ENCODE results near the gene CASR.
"Not testable (repeated sequence)": the region's sequence is repeated elsewhere in the genome, so short reads cannot be mapped to it uniquely, and the experiment has no call there.

The CASR gene

GRCh38 chr3:122189357-122189756, 5.9 kb downstream of the CASR start:
- TF ChIP-seq CTCF (IDR thresholded peaks at IDR 0.05) = no peak
- Histone ChIP-seq H3K27ac (no peak overlapping the region), H3K4me3 (no peak overlapping the region)
- no peak for DNase-seq (ENCODE audit: low spot score)

GRCh38 chr3:122190525-122190924, 7.1 kb downstream of the CASR start:
- H3K27ac ChIP-seq = no peak overlapping the region
- DNase-seq (ENCODE audit: low spot score) = no peak
- no peak for TF ChIP-seq CTCF (IDR thresholded peaks at IDR 0.05)
- no peak overlapping the region for H3K4me3 ChIP-seq

GRCh38 chr3:122198966-122199365, 15.5 kb downstream of the CASR start:
- DNase-seq (ENCODE audit: low spot score) = no peak
- Histone ChIP-seq H3K27ac (no peak overlapping the region), H3K4me3 (no peak overlapping the region)
- no peak for TF ChIP-seq CTCF (IDR thresholded peaks at IDR 0.05)

- no peak for DNase-seq (ENCODE audit: low spot score)
- TF ChIP-seq CTCF (IDR thresholded peaks at IDR 0.05) = no peak
- no peak overlapping the region for H3K27ac ChIP-seq
- no peak overlapping the region for H3K4me3 ChIP-seq
These were observed 16.1 kb downstream of the CASR start for GRCh38 chr3:122199552-122199951.

GRCh38 chr3:122200661-122201060, 17.2 kb downstream of the CASR start:
- Histone ChIP-seq H3K4me3 (no peak overlapping the region), H3K27ac (no peak overlapping the region)
- TF ChIP-seq CTCF (IDR thresholded peaks at IDR 0.05) = no peak
- no peak for DNase-seq (ENCODE audit: low spot score)

- H3K4me3 ChIP-seq, H3K27ac ChIP-seq: not testable (repeated sequence)
These were observed 18.0 kb downstream of the CASR start for GRCh38 chr3:122201476-122201875.

GRCh38 chr3:122208579-122208978, 25.1 kb downstream of the CASR start:
- no peak for TF ChIP-seq CTCF (IDR thresholded peaks at IDR 0.05)

More at GRCh38 chr3:122201476-122201875, 18.0 kb downstream of the CASR start:
- not testable (repeated sequence) for DNase-seq (ENCODE audit: low spot score)

GRCh38 chr3:122213650-122214049, 30.2 kb downstream of the CASR start:
- no peak for DNase-seq (ENCODE audit: low spot score)
- no peak overlapping the region for H3K27ac ChIP-seq
- H3K4me3 ChIP-seq = no peak overlapping the region
- TF ChIP-seq CTCF (IDR thresholded peaks at IDR 0.05) = no peak

More at GRCh38 chr3:122208579-122208978, 25.1 kb downstream of the CASR start:
- no peak for DNase-seq (ENCODE audit: low spot score)
- Histone ChIP-seq H3K27ac (no peak overlapping the region), H3K4me3 (no peak overlapping the region)

Data from coronary artery (tissue), 2 donors.